Mucosa of descending colon (tissue), 3 donors: ENCODE data around the gene EPHA2. TPM values are rescaled to one million over a fixed set of nuclear protein-coding genes. Genes with fewer than 3 reads are reported as not detected.
"Not testable (repeated sequence)": the region's sequence is repeated elsewhere in the genome, so short reads cannot be mapped to it uniquely, and the experiment has no call there.

Experiments
- ATAC-seq: fragments of 200-7000 bp; cut with Tn5 transposase; one replicate; pipeline ENCODE4 v1.9.1; 2020; ENCODE audit warnings: mild to moderate bottlenecking, moderate library complexity
- DNase-seq, 3 donors: peaks; one replicate each; pipeline ENCODE4 v3.0.0-alpha.2; 2020
- H3K36me3 ChIP-seq: fragments of 200-600 bp; one replicate; pipeline ENCODE4 v1.8.0; 2021; ENCODE audit warnings: low read depth, mild to moderate bottlenecking
- H3K4me1 ChIP-seq: fragments of 200-600 bp; one replicate; pipeline ENCODE4 v1.8.0; 2021; ENCODE audit warnings: low read depth, mild to moderate bottlenecking
- H3K4me3 ChIP-seq: fragments of 200-600 bp; one replicate; pipeline ENCODE4 v1.8.0; 2021; ENCODE audit warnings: mild to moderate bottlenecking
- H3K9me3 ChIP-seq: fragments of 200-600 bp; one replicate; pipeline ENCODE4 v1.8.0; 2021; ENCODE audit warnings: mild to moderate bottlenecking
- CTCF ChIP-seq: fragments of 200-600 bp; IDR thresholded peaks from one replicate; pipeline ENCODE4 v1.8.0; 2022; ENCODE audit warnings: antibody characterized with exemption, mild to moderate bottlenecking
- intact Hi-C, 2 donors: fragments of 100-400 bp; cut with DNase I in 1 of 2; cut with micrococcal nuclease in 1 of 2; formaldehyde crosslinking; loops; one replicate each; pipeline versions ENCODE4 v1.11.0 to v1.11.1; 2022; cut with DNase I, micrococcal nuclease
- total RNA-seq, 3 donors: library from RNA; stranded (reverse); fragmentation: NEBNext Ultra II Directional in 2 of 3; extraction: Animal tissue kit (Norgen Biotek cat#: 25700) in 2 of 3; gene quantifications; one replicate each; pipeline versions ENCODE4 v1.2.1 to v1.2.4, GENCODE V29; 2021 to 2023
- donor health status: DM: no; HTN: no; CAD: no; lungs with moderate emphysema.
- donor health status: DM: no; HTN: no; CAD: no.
- donor health status: DM: no; HTN: yes; CAD: no.

EPHA2 gene
- total RNA-seq, 3 donors from 2014 or later, result 36.8 to 43.5 (median 43.5) TPM

- Histone ChIP-seq H3K4me3 (no peak overlapping the region), H3K9me3 (no peaks in the 10 kb centered on the region), H3K36me3 (no peaks in the 10 kb centered on the region), H3K4me1 (peaks cover 5% of the 10 kb centered on the region)
- ATAC-seq (no peak), DNase-seq (peak in 2 of 3 donors; percentile 29 to 50)
- intact Hi-C loops, result no loop called here
- no peak for TF ChIP-seq CTCF
Measured at GRCh38 chr1:16202281-16203210, 46.7 kb upstream of the EPHA2 start.

- intact Hi-C loops, result loop anchor here in 1 of 2 donors (10.0 kb wide), 1 partner anchor 45 kb away; no protein-coding TSS in a partner anchor
- DNase-seq (peak in 2 of 3 donors; percentile 10 to 12), ATAC-seq (no peak)
- no peak for TF ChIP-seq CTCF
- Histone ChIP-seq H3K4me1 (no peaks in the 10 kb centered on the region), H3K36me3 (no peaks in the 10 kb centered on the region), H3K9me3 (no peaks in the 10 kb centered on the region), H3K4me3 (no peak overlapping the region)
Measured at GRCh38 chr1:16199700-16200099, 43.8 kb upstream of the EPHA2 start.

GRCh38 chr1:16199157-16199501, 43.3 kb upstream of the EPHA2 start:
- H3K36me3 ChIP-seq, result no peaks in the 10 kb centered on the region
- TF ChIP-seq CTCF, result no peak
- intact Hi-C loops, result loop anchor here in 1 of 2 donors (10.0 kb wide), 1 partner anchor 46 kb away; no protein-coding TSS in a partner anchor

GRCh38 chr1:16198444-16199156, 42.7 kb upstream of the EPHA2 start:
- H3K9me3 ChIP-seq, result no peaks in the 10 kb centered on the region
- intact Hi-C loops, result loop anchor here in 1 of 2 donors (10.0 kb wide), 1 partner anchor 46 kb away; no protein-coding TSS in a partner anchor
- H3K4me3 ChIP-seq, result no peak overlapping the region
- ATAC-seq (peak; percentile 7), DNase-seq (peak in 2 of 3 donors; percentile 25 to 48)
- no peaks in the 10 kb centered on the region for H3K36me3 ChIP-seq
- no peaks in the 10 kb centered on the region for H3K4me1 ChIP-seq
- TF ChIP-seq CTCF, result no peak

More at GRCh38 chr1:16199157-16199501, 43.3 kb upstream of the EPHA2 start:
- Histone ChIP-seq H3K4me3 (no peak overlapping the region), H3K9me3 (no peaks in the 10 kb centered on the region), H3K4me1 (no peaks in the 10 kb centered on the region)
- ATAC-seq, result peak; percentile 79
- DNase-seq, result peak in 2 of 3 donors; percentile 53 to 72

- Histone ChIP-seq H3K36me3 (no peaks in the 10 kb centered on the region), H3K4me3 (no peak overlapping the region), H3K4me1 (no peaks in the 10 kb centered on the region), H3K9me3 (no peaks in the 10 kb centered on the region)
- DNase-seq (peak in 2 of 3 donors; percentile 3 to 17), ATAC-seq (no peak)
- intact Hi-C loops, result loop anchor here in 1 of 2 donors (10.0 kb wide), 1 partner anchor 48 kb away; no protein-coding TSS in a partner anchor
- TF ChIP-seq CTCF, result no peak
Measured at GRCh38 chr1:16196874-16197273, 41.0 kb upstream of the EPHA2 start.

- not testable (repeated sequence) for DNase-seq, H3K4me1 ChIP-seq, ATAC-seq, H3K4me3 ChIP-seq, H3K36me3 ChIP-seq, H3K9me3 ChIP-seq
- intact Hi-C loops, result loop anchor here in 1 of 2 donors (10.0 kb wide), 1 partner anchor 49 kb away; no protein-coding TSS in a partner anchor
Measured at GRCh38 chr1:16196139-16196538, 40.3 kb upstream of the EPHA2 start.
